Dedifferentiated amniotic fluid mesenchymal stem cell (primary cell): ENCODE data around the gene CD248.
"Not testable (repeated sequence)": the region's sequence is repeated elsewhere in the genome, so short reads cannot be mapped to it uniquely, and the experiment has no call there.

Experiments used
- DNase-seq: peaks from one replicate; pipeline ENCODE4 v3.0.0-alpha.2; 2016; ENCODE audit errors: extremely low spot score

Gene CD248

GRCh38 chr11:66276619-66277018 lies 40.2 kb downstream of the CD248 start:
- DNase-seq, result not testable (repeated sequence)

DNA sequence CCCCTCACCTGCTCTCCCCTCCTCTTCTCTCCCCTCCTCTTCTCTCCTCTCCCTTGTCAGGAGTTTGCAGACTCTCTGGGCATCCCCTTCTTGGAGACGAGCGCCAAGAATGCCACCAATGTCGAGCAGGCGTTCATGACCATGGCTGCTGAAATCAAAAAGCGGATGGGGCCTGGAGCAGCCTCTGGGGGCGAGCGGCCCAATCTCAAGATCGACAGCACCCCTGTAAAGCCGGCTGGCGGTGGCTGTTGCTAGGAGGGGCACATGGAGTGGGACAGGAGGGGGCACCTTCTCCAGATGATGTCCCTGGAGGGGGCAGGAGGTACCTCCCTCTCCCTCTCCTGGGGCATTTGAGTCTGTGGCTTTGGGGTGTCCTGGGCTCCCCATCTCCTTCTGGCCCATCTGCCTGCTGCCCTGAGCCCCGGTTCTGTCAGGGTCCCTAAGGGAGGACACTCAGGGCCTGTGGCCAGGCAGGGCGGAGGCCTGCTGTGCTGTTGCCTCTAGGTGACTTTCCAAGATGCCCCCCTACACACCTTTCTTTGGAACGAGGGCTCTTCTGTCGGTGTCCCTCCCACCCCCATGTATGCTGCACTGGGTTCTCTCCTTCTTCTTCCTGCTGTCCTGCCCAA lies 40.7 kb downstream of the CD248 start:
- DNase-seq, result no peak

DNA sequence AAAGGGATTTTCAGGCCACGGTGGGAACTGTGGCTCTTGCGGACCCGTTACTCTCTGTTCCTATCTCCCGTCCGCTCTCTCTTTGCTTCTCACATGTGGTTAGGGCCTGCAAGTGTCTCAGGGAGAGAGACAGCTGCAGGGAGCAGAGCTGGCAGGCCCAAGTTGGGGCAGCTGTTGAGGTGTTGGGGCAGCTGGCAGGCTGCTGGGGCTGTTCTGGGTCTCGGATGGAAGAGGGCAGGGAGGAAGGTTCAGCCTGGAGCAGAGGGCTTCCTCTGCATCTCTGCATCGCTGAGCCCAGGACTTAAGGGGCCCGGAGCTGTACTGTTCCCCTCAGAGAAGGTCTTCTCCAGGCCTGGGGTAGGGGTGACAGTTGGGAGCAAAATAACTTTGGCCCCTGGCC lies 41.4 kb downstream of the CD248 start:
- DNase-seq, result no peak

- no peak for DNase-seq
Measured at GRCh38 chr11:66274219-66274618, 42.6 kb downstream of the CD248 start.

- DNase-seq, result no peak
Measured at GRCh38 chr11:66272596-66272995, 44.2 kb downstream of the CD248 start.

- no peak for DNase-seq
Measured at GRCh38 chr11:66271816-66272215, 45.0 kb downstream of the CD248 start.

GRCh38 chr11:66268952-66269905 lies 47.6 kb downstream of the CD248 start:
- peak; percentile 27 for DNase-seq

GRCh38 chr11:66268244-66268951 lies 48.4 kb downstream of the CD248 start, which contains the start of gene RAB1B:
Gene RAB1B (plus strand): TSS chr11:66268639. CDS start chr11:66268680, 41 bp downstream.
- peak; percentile 99 for DNase-seq

GRCh38 chr11:66267379-66268243 lies 49.2 kb downstream of the CD248 start:
- peak; percentile 72 for DNase-seq

GRCh38 chr11:66267039-66267378 lies 49.8 kb downstream of the CD248 start:
- no peak for DNase-seq

DNA sequence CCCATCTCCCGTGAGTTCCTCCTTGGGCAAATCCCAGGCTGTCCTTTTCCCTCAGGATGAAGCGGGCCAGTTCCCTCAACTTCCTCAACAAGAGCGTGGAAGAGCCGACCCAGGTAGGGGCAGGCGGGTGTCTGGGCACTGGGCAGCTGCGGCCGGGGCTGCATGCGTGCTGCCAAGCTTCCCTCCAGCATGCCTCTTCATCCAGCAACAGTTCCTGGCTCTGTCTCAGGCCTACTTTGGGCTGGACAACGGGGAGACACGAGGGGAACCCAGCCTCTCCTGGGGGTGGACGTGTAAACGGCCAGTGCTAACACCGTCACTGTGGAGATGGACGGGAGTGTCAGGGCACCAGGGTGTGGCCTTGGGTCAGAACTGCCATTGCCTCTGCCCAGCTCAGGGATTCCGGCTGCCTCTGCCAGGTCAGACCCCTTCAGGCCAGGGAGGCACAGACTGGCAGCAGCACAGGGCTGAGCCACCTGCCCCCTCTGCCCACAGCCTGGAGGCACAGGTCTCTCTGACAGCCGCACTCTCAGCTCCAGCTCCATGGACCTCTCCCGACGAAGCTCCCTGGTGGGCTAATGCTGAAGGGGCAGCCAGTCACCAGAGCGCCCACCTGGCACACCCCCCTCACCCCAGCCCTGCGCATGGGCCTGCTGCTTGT lies 50.3 kb downstream of the CD248 start:
- DNase-seq, result no peak

GRCh38 chr11:66265531-66266377 lies 51.1 kb downstream of the CD248 start:
- DNase-seq, result no peak

GRCh38 chr11:66264914-66265313 lies 51.9 kb downstream of the CD248 start:
- no peak for DNase-seq
